Right atrium auricular region (tissue), 2 donors: ENCODE results near the gene PPL. TPM values are rescaled to one million over a fixed set of nuclear protein-coding genes. Genes with fewer than 3 reads are reported as not detected.

Experiments
- DNase-seq: peaks from one replicate; pipeline ENCODE4 v3.0.0-alpha.2; 2019; ENCODE audit warnings: low spot score
- H3K27ac ChIP-seq, 2 donors: fragments of 200-600 bp; sonication (generic); 1 replicate in 1 of 2; 2 replicates in 1 of 2; pipeline ENCODE4 v1.5.1; 2016 to 2019
- H3K27me3 ChIP-seq, 2 donors: fragments of 200-600 bp; sonication (generic); one replicate each; pipeline versions ENCODE4 v1.5.1 to v1.6.0; 2017 to 2019
- H3K36me3 ChIP-seq: fragments of 200-600 bp; sonication (generic); one replicate; pipeline ENCODE4 v1.5.1; 2016
- H3K4me1 ChIP-seq, 2 donors: fragments of 200-600 bp; sonication (generic); one replicate each; pipeline versions ENCODE4 v1.5.1 to v1.6.0; 2017 to 2019
- H3K4me3 ChIP-seq, 2 donors: fragments of 200-600 bp; sonication (generic); 1 replicate in 1 of 2; 2 replicates in 1 of 2; pipeline ENCODE4 v1.5.1; 2017 to 2019; ENCODE audit warnings: mild to moderate bottlenecking in 1 of 2, moderate library complexity in 1 of 2
- H3K9me3 ChIP-seq, 2 donors: fragments of 200-600 bp; sonication (generic); one replicate each; pipeline ENCODE4 v1.5.1; 2019
- total RNA-seq, 2 donors: library from RNA; depleted of rRNA; stranded (reverse); fragments of >200 nt; gene quantifications; one replicate each; pipeline ENCODE4 v1.1.0, GENCODE V29; 2016
- TF ChIP-seq, protein P1 (sequence below), 2 donors: fragments of 200-600 bp; sonication (generic); IDR thresholded peaks; one replicate each; pipeline ENCODE4 v1.5.1; 2019; ENCODE audit warnings: antibody characterized with exemption in 2 of 2

The PPL gene
- total RNA-seq, 2 donors from 2014 or later, result 7.5 to 17.1 TPM

DNA sequence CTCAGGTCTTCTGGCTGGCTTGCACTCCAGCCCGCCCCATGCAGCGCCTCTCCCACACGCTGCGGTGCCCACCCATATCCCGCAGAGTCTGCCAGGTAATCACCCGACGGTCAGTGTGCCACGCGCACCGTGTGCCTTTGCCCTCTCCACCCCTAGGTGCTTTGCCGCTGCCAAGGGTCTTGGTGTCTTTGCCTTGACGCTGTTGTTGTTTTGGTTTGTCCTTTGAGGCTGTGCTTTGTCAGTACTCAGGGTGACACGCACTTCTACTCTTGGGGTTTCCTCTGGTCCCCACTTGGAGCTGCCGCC is 59.6 kb downstream of the PPL start:
- H3K27me3 ChIP-seq, result no peaks in the 10 kb centered on the region
- H3K27ac ChIP-seq, result no peak overlapping the region
- H3K4me1 ChIP-seq, result peaks cover 0 to 7% of the 10 kb centered on the region in 2 donors
- no peak overlapping the region for H3K4me3 ChIP-seq
- TF ChIP-seq, protein P1, sequence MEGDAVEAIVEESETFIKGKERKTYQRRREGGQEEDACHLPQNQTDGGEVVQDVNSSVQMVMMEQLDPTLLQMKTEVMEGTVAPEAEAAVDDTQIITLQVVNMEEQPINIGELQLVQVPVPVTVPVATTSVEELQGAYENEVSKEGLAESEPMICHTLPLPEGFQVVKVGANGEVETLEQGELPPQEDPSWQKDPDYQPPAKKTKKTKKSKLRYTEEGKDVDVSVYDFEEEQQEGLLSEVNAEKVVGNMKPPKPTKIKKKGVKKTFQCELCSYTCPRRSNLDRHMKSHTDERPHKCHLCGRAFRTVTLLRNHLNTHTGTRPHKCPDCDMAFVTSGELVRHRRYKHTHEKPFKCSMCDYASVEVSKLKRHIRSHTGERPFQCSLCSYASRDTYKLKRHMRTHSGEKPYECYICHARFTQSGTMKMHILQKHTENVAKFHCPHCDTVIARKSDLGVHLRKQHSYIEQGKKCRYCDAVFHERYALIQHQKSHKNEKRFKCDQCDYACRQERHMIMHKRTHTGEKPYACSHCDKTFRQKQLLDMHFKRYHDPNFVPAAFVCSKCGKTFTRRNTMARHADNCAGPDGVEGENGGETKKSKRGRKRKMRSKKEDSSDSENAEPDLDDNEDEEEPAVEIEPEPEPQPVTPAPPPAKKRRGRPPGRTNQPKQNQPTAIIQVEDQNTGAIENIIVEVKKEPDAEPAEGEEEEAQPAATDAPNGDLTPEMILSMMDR (IDR thresholded peaks at IDR 0.05), result no peak
- no peaks in the 10 kb centered on the region for H3K9me3 ChIP-seq
- H3K36me3 ChIP-seq, result peaks cover 89% of the 10 kb centered on the region
- DNase-seq, result no peak

DNA sequence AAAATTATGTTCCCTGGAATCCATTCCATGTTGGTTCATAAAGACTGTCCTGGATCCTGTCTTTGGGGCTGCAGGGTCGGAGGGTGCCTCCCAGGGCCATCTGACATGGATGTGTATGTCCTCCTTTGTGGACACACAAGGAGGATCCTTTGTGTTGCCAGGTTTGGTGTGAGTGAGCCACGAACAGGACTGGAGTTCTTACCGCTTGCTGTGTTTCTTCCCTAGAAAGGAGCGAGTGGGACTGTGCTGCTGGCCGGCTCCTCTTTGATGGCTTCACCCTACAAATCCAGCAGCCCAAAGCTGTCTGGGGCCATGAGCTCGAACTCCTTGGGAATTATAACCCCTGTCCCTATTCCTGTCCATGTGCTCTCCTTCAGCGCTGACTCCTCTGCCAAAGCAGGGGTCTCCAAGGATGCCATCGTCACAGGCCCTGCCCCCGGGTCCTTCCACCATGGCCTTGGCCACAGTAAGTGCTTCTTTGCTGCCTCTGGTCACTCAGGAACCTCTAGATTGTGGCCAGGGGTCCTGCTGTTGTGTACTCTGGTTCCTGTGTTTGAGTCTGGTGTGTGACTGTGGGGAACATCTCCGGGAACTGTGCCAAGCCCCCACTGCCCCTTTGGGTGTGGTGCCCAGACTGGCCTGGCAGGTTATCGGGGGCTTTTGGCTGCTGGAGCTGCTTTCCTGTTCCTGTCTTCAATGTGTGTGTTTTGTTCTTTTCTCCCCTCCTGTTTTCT is 60.1 kb downstream of the PPL start:
- TF ChIP-seq, protein P1 (IDR thresholded peaks at IDR 0.05), result no peak
- Histone ChIP-seq H3K4me3 (no peak overlapping the region), H3K27me3 (no peaks in the 10 kb centered on the region), H3K36me3 (peaks cover 94% of the 10 kb centered on the region), H3K9me3 (no peaks in the 10 kb centered on the region), H3K27ac (no peak overlapping the region), H3K4me1 (peaks cover 0 to 2% of the 10 kb centered on the region in 2 donors)
- DNase-seq, result no peak

DNA sequence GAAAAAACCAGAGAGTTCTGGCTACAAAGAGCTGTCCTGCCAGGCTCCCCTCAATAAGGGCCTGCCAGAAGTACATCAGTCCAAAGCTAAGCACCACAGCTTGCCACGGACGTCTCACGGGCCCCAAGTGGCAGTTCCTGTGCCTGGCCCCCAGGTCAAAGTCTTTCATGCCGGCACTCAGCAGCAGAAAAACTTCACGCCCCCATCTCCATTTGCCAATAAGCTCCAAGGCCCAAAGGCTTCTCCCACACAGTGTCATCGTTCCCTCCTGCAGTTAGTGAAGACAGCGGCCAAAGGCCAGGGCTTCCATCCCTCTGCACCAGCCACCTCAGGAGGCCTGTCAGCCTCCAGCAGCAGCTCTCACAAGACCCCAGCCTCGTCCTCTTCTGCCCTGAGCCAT is 62.3 kb downstream of the PPL start:
- Histone ChIP-seq H3K36me3 (peaks cover 98% of the 10 kb centered on the region), H3K4me3 (no peak overlapping the region), H3K27me3 (no peaks in the 10 kb centered on the region), H3K27ac (no peak overlapping the region), H3K4me1 (no peaks in the 10 kb centered on the region), H3K9me3 (no peaks in the 10 kb centered on the region)
- DNase-seq, result no peak
- TF ChIP-seq, protein P1 (IDR thresholded peaks at IDR 0.05), result no peak

DNA sequence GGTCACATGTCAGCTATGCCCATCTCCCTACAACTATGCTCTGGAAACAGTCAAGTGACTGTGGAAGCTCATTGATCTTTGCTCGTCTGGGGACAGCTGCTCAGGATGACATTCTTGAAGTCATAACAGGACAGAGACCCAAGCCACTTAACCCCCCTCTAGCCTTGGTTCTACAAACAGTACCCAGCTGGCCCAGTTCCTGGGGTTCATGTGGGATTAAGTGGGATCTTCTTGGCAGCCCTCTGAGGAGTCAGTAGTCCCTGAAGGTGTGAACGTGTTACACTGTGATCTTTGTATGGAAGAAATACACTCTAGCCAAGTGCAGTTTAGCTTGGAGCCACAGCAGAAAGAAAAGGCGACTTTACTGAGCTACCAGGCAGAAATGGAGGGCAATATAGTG is 63.9 kb downstream of the PPL start:
- Histone ChIP-seq H3K27ac (no peak overlapping the region), H3K4me1 (no peaks in the 10 kb centered on the region), H3K4me3 (no peak overlapping the region), H3K27me3 (no peaks in the 10 kb centered on the region), H3K9me3 (no peaks in the 10 kb centered on the region), H3K36me3 (peaks cover 93% of the 10 kb centered on the region)
- TF ChIP-seq, protein P1 (IDR thresholded peaks at IDR 0.05), result no peak
- no peak for DNase-seq

DNA sequence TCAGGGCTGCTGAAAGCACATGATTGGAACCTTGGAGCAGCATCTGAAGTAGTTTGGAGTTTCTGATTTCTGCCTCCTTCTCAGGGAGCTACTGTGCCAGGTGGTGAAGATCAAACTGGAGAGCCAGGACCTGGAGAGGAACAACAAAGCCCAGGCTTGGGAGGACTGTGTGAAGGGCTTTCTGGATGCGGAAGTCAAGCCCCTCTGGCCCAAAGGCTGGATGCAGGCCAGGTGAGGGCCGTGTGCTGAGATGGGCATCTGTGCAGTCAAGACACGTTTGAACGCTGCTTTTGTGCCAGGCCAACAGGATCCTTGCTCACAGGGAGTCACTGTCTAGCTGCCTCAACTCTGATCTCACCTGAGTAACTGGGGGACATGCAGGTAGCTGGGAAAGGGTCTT is 65.9 kb downstream of the PPL start:
- Histone ChIP-seq H3K27ac (no peak overlapping the region), H3K27me3 (no peaks in the 10 kb centered on the region), H3K36me3 (peaks cover 72% of the 10 kb centered on the region), H3K4me1 (no peaks in the 10 kb centered on the region), H3K9me3 (no peaks in the 10 kb centered on the region), H3K4me3 (no peak overlapping the region)
- TF ChIP-seq, protein P1 (IDR thresholded peaks at IDR 0.05), result no peak
- DNase-seq, result no peak

DNA sequence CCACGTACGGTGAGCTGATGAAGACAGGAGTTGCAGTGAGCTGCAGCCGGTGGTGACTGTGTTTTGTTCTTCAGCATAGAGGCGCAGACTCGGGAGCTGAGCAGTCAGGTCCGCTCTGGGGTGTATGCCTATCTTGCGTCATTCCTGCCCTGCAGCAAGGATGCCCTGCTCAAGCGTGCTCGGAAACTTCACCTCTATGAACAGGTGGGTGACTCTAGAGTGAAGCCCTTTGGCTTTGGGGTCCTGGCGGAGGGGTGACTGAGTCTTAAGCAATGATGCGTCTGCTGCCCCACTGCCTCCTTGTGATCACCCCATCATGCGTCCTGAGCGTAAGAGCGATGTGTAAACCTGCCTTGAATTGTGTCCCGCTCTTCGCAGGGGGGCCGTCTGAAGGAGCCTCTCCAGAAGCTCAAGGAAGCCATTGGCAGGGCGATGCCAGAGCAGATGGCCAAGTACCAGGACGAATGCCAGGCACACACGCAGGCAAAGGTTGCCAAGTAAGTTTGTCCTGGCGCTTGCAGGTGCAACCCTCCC is 66.7 kb downstream of the PPL start:
- no peak overlapping the region for H3K27ac ChIP-seq
- H3K36me3 ChIP-seq, result peaks cover 66% of the 10 kb centered on the region
- no peak overlapping the region for H3K4me3 ChIP-seq
- no peaks in the 10 kb centered on the region for H3K4me1 ChIP-seq
- no peaks in the 10 kb centered on the region for H3K27me3 ChIP-seq
- TF ChIP-seq, protein P1 (IDR thresholded peaks at IDR 0.05), result no peak
- no peak for DNase-seq
- H3K9me3 ChIP-seq, result no peaks in the 10 kb centered on the region
